NCI-H345 (cell line): Measurements from ENCODE around the gene LAMA2.
"Not testable (repeated sequence)": the region's sequence is repeated elsewhere in the genome, so short reads cannot be mapped to it uniquely, and the experiment has no call there.

Experiments
- DNase-seq: peaks from one replicate; lab custom pipeline; 2025; lab: John Stamatoyannopoulos, UW

LAMA2 gene

DNA sequence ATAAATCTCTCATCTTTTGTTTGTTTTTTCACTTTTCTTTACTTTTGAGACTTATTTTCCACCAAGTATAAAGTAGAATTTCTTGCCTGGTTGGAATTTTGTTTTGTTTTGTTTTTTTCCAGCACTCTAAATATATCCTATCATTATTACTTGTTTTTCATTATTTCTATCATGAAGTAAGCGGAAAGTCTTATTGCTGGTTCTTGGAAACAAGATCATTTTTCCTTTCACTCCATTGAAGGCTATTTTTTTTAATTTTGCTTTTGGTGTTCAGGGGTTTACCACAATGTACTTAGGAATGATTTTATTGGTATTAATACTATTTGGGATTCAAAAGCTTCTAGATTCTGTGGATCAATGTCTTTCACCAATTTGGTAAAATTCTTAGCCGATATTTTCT lies 190.1 kb downstream of the LAMA2 start:
- DNase-seq = no peak

DNA sequence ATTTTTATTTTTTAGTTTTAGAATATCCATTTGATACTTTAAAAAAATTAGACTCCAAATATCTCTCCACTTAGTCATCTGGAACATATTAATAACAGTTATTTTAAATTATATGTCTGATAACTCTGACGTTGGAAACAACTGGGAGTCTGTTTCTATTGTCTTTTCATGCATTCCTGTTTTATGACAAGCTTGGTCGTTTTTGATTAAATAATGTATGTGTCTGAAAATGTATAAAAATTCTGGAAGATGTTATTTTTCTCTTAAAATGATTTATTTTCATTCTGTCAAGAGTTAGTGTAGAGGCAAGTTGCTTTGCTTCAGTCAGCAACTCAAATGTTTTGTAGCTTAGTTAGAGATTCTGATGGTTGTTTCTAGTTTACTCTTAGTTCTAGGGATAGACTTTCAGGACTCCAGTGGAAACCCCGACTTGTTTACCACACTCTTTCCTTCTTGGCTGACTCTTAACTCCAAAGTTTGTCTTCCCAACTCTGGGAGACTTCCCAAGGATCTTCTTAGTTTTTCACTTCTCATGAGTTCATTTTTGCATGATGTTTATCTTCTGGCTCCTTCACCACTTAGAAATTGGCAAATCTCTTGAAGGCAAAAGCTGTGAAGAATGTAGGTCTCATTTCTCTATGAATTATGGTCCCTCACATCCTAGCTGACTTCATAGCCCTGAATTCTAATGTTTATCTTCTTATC lies 190.9 kb downstream of the LAMA2 start:
- no peak for DNase-seq

DNA sequence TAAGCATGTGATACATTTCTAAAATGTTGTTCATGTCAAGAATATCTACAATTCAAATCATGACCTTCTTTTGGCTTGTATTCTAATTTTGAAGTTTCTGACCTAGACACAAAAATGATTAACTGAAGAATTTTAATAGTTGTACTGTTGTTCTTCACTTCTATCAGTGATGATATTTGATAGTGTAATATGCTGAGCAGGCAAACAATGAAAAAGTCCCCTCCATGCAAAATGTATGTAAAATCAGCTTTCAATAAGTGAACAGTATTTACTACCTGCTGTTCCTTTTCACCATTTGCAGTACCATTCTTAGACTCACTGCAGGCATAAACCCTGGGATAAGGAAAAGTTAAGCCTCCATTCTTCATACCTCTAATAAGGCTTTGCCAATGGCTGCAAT lies 201.5 kb downstream of the LAMA2 start:
- DNase-seq = no peak

DNA sequence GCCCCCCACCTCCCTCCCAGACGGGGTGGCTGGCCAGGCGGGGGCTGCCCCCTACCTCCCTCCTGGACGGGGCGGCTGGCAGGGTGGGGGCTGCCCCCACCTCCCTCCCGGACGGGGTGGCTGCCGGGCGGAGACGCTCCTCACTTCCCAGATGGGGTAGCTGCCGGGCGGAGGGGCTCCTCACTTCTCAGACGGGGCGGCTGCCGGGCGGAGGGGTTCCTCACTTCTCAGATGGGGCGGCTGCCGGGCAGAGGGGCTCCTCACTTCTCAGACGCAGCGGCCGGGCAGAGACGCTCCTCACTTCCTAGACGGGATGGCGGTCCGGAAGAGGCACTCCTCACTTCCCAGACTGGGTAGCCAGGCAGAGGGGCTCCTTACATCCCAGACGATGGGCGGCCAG lies 205.5 kb downstream of the LAMA2 start:
- DNase-seq = not testable (repeated sequence)

DNA sequence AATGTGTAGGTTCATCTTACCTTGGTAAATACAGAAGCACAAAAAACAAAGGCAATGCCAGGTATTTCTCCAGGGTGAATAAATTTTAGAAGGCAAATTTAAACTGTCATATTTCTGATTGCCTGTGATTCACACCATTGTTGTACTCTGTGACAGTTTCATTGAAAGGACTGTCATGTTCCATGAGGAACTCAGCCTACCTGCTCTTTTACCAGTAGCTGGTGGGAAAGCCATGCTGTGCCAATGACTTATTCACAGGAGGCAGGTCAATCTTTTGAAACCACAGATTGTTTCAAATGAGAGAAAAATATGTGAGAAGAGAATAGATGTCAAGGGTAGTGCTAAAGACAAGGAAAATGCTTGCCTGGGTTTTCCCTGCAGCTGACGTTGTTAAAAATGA lies 206.4 kb downstream of the LAMA2 start:
- no peak for DNase-seq

DNA sequence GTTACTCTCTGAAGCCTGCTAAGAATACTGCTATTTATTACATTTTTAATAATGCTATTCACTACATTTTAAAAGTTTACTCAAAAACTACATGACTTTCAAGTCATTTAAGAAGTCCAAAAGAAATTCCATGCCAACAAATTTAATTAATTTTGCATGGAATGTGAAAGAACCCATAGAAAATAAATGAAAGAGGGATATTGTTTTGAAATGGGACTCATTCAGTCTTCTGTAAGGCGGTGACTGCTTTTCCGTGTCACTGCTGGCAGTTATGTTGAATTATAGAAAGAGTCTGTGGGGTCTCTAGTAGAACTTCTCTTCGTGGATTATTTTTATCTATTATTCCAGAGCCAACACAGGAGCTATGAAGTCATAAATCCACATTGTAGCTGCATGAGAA lies 211.2 kb downstream of the LAMA2 start:
- no peak for DNase-seq

DNA sequence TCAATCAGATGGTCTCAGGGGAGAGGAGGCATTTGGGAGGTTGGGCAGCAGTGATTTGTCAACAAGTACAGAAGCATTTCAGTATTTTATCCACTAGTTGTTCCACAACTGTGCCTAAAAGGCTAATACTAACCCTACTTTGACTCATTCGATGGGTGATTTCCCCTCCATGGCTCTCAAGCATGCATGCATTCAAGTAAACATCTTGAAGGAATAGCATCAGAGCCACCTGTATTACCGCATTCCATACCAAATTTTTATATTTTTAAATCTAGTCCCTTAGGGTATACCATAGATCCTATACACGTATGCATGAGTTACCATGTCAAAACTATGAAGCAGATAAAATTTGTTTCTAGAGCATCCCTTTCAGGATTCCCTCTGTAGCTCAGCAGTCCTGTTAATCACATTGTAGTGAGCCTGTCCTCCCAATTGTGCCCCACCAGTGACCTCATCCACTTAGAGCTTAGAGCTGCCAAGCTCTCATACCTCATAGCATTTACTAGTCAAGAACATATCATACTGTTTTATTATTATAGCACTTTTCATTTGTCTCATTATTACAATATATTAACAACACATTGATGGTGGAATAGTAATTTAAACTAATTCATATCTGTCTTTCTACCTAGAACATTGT lies 213.8 kb downstream of the LAMA2 start:
- DNase-seq = no peak

DNA sequence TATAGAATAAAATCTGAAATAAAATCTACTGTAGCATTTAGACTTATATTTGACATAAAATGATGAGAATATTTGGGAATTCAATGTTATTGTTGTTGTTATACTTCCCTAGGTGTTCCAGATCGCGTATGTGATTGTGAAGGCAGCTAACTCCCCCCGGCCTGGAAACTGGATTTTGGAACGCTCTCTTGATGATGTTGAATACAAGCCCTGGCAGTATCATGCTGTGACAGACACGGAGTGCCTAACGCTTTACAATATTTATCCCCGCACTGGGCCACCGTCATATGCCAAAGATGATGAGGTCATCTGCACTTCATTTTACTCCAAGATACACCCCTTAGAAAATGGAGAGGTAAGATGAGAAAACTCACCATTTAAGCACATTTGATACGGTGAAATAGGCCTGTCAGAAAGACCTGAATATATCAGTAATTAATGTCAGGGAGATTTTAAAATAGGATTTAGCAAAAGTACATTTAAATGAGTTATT lies 215.2 kb downstream of the LAMA2 start:
- DNase-seq = no peak

DNA sequence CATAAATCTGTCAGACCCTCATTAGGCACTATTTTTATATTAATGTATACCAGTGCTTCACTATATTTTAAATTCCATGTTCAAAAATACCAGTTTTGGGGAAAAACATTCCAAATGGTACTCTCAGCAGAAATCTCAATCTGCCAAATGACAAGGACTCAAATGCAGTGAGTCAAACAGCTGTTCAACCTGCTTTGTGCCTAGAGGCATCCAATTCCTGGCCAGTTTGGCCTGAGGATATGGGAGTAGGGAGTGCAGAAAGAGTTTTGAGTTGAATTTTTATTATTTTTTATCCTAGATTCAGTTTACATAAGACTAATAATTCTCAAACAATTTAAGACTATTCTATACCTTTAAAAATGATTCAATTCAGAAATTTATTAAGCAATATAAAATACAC lies 216.8 kb downstream of the LAMA2 start:
- no peak for DNase-seq

DNA sequence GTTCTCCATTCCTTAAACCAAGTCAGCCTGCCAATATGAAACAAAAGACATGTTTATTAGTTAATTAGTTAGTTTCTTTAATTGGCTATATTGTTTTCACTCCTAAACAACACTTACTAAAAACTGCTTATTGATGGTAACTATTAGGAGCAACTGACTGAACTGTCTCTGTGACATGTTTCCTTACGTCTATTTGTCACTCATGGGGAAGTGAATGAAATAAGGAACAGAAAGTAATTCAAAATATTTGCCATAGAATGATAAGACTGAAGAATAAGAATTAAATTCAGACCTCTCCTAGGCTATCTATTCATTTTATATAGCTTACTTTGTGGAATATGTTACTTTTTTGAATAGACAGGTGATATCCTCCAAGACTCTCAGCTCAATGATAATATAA lies 217.2 kb downstream of the LAMA2 start:
- DNase-seq = no peak

DNA sequence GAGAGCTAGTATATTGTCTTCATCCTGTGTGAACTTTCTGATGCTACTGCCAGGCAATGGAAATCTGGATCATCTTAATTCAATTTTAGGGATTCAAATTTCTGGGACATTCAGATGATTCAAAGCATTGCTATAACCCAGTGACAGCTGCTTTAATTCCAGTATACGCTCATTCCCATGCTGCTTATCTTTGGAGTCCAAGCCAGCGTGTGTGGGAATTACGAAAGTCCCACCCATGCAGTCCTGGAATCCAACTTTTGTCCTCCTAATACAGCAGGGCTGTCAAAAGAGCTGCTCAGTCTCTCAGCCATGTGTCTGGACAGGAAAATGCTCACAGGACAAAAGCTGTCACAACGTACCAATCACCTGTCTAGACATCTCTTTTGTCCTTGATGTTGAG lies 219.8 kb downstream of the LAMA2 start:
- no peak for DNase-seq

DNA sequence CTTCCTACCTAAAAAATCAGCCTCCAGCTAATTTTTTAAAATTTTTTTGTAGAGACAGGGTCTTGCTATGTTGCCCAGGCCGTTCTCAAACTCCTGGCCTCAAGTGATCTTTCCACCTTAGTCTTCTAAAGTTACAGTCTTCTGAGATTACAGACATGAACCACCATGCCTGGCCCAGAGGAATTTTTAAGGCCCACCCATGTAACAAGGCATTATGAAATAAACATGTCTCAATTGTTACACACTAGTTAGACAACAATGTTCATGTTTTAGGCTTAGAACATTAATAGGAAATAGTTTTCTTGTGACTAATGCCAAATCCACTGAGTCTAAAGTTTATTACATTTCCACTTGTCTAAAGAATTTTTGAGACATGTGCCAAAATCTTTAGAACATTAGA lies 221.2 kb downstream of the LAMA2 start:
- no peak for DNase-seq

DNA sequence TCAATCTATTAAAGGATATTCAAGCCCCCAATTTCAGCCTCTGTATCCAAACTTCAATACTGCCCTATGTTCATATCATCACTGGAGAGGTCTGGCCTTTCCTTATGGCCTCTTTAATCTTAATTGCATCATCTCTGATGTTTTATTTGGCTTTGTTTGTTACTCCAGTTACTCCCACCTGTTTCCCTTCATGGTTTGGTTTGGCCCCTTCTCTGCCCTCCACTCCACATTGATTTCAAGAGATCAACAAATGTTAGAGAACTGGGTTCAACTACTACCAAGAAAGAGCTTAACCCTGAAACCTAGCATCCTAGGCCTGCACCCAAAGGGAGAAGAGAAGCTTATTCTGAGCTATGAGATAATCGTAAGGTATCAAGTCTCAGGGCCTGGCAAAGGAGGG lies 221.6 kb downstream of the LAMA2 start:
- no peak for DNase-seq

DNA sequence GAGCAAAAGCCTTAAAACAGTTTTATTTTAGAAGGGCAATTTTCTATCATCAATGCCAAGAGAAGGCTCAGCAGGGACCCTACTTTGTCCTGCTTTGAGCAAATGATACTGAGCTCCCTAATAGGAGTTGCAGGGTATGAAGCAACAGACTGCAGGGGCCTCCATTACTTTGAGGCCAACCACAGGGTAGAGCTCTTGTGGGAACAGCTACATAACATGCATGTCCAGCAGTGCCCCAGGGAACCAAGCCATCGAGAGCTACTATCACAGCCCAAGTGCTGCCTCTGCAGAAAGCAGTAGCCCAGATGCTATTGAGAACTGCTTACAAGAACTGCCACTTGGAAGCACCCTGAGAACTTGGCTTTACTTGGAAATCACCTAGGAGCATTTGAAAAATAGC lies 222.1 kb downstream of the LAMA2 start:
- DNase-seq = no peak

DNA sequence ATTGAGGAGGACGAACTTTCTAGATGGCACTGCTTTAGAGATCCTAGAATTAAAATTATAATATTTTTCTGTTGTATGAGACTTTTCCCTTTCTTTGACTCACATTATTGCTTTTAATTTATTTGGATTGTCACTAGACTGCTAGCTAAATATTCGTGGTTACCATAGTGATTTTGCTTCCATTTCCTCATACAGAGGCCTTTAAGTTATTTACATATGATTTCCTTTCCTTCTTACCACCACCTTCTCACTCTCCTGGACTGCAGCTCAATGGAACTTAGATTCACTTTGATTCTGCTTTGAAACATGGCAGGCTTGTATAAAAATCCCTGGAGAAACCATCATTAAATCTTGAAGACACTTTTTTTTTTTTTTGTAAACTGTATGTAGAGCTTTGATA lies 222.9 kb downstream of the LAMA2 start:
- DNase-seq = no peak

DNA sequence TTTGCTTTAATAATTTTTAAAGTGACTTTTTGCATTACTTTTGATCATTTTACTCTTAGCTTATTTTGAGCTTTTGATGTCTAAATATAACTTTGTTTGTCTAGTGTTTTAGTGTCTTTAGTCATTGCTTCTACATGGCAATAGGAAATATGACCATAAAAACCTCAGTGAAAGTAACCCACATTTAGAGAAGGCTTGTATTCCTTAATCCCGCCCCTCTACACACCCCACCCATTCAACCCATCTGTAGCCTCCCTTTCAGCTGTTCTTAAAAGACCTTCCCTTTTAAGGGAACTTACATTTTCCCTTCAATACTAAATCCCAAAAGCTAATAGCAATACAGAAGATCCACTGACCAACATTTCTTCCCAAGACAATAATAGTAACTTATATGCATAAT lies 225.4 kb downstream of the LAMA2 start:
- DNase-seq = no peak

DNA sequence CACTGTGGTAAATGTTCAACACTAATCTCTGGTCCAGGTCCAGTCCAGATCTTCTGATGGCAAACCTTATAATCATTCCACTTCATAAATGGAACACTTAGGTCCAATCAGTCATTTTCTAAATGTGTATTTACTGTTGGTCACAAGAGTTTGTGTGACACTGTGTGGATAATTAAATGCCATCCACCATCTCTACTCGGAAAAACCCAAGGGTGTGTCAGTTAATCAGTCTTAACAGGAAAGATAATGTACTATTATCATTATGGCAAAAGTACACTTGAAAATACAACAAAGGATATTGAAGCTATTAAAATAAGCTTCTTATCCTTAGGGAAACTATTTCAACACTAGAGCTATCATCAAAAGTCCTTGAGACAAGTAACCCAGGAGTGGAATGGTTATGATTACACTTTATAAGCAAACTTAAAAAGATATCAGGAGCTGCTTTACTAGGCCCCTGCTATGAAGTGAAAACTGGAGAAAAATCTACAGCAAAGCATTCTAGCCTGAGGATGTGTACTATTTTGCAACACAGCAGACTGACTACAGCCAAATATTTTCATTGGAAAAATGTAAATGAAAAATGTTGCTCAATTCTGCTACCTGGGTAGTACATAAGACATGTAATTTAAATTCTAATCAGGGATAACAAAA lies 227.9 kb downstream of the LAMA2 start:
- no peak for DNase-seq

DNA sequence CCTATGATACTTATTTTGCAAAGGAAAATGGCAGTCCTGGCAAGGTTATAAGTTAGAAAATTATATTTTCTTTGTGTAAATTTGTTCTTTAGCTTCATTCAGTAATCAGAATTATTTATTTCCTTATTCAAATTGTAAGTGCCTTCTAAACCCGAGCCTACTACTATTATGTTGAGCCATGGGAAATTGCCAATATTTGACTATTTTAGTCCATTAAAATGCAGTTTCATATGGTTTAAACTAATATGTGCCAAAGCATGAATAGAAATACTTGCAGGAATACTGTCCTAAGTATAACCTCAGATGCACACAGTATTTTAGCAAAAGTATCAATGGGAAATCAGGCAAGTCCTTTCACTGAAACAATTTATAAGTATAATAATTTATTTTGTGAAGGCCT lies 228.4 kb downstream of the LAMA2 start:
- no peak for DNase-seq

DNA sequence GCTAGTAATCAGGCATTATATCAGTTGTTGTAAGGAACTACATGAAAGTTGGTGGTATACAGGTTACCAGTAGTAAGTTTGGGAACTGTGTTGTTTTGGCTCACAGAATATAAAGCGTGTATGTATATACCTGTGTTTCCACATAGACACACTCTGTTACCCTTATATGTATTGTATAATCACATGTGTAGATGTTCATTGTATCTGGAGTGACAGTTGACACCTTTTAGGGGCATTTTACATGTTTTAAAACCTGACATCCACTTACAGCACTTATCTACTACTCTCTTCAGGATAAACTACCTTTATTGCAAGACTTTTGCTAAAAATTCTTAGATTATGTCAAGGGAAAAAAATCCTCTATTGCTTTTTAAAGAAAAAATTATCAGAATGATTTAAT lies 228.9 kb downstream of the LAMA2 start:
- no peak for DNase-seq

DNA sequence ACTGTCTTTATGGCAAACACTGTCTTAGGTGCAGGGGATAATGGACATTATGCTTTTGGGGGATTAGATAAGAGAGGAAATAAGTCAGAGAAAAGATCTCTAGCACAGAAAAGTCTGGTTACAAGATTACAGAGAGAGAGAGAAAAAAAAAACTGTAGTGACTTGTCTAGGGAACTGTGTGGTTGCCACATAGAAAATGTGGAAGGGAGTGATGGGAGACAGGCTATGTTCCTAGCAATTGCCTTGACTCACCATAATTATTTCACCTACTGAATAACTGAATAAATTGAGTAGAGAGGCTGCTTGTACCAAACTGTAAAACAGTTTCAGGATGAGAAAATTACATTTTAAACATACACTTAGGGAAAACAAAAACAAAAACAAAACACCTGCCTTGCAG lies 229.7 kb downstream of the LAMA2 start:
- DNase-seq = no peak

DNA sequence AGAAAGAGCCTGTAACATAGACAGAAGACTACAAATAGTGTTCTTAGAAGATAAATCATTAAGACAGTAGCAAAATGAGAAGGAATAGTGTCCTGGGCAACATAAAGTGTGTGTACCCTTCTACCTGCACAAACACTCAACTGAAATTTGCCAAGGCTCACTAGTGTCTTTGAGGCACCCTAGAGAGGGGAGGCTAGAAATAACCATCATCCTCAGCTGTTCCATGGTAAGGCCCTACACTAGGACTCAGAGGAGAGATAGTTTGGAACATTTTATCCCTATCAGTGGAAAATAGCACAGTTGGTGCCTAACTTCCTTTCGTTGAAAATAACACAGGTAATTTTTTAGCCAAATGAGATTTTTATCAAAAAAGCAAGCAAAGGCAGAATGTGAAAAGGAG lies 230.7 kb downstream of the LAMA2 start:
- no peak for DNase-seq

DNA sequence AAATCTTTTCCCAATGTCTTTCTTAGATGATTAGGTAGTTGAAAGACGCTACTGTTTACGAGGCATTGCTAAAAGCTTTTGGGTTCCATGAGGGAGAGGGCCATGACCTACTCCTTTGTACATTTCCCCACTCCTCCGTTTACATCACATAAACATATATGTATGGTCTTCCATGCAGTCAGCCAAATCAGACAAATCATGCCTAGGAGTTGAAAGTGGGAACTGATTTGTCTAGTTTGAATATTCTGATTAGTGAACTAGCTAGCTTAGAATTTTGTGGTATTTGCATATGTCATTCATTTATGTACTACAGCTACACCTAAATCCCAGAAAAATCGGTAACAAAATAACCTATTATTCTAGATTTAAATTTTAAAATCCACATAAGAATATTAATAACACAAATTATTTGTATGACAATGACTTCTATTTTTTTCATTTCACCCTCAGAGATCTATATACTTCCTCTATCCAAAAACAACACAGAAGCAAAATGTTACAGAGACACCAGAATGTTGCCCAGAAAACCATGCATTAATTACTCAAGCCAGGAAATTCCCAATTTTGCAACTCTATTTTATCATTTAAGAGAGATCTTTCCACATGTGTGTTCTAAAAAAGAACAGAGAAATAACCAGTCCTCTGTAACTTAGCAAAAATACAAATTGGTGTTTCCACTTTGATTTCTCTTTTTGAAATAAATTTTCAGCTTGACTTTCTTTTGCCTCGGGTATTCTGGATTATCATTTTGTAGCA lies 231.9 kb downstream of the LAMA2 start:
- DNase-seq = no peak

DNA sequence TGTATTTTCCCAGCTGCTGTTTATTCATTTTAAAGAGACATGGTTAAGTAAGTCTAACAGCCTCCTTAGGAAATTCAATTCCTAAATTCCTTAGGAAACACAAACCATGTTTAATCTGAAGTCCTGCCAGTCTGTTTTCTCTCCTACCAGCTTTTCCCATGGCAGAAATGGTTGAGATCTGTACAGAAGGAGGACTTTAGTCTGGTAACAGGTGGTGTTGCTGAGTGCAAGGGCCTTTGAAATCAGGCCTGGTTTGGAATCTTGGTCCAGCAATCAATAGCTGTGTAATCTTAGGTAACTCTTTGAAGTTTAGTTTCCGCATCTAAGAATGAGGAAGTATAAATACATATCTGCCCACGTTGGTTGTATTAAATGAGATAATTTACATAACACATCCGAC lies 232.5 kb downstream of the LAMA2 start:
- no peak for DNase-seq
